GM12874 (cell line): ENCODE measurements around the gene SC5D.

Experiments
- TF ChIP-seq, protein P1 (sequence below): IDR thresholded peaks from 2 replicates; pipeline ENCODE4 v1.5.1; 2011; ENCODE audit warnings: low read depth, mild to moderate bottlenecking, control low read depth, low read length, moderate library complexity; ENCODE audit not compliant: insufficient read depth

SC5D gene

DNA sequence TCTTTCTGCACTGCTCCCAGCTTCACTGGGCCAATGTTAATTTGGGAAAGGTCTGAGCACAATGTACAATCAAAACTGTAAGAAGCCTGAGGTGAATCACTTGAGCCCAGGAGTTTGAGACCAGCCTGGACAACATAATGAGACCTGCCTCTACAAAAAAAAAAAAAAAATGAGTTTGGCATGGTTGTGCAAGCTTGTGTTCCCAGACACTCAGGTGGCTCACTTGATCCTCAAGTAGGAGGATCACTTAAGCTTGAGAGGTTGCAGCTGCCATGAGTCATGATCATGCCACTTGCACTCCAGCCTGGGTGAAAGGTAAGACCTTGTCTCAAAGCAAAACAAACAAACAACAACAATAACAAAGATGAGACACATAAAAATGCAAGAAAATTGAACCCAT lies 38.6 kb upstream of the SC5D start:
- TF ChIP-seq, protein P1, sequence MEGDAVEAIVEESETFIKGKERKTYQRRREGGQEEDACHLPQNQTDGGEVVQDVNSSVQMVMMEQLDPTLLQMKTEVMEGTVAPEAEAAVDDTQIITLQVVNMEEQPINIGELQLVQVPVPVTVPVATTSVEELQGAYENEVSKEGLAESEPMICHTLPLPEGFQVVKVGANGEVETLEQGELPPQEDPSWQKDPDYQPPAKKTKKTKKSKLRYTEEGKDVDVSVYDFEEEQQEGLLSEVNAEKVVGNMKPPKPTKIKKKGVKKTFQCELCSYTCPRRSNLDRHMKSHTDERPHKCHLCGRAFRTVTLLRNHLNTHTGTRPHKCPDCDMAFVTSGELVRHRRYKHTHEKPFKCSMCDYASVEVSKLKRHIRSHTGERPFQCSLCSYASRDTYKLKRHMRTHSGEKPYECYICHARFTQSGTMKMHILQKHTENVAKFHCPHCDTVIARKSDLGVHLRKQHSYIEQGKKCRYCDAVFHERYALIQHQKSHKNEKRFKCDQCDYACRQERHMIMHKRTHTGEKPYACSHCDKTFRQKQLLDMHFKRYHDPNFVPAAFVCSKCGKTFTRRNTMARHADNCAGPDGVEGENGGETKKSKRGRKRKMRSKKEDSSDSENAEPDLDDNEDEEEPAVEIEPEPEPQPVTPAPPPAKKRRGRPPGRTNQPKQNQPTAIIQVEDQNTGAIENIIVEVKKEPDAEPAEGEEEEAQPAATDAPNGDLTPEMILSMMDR, result no peak

DNA sequence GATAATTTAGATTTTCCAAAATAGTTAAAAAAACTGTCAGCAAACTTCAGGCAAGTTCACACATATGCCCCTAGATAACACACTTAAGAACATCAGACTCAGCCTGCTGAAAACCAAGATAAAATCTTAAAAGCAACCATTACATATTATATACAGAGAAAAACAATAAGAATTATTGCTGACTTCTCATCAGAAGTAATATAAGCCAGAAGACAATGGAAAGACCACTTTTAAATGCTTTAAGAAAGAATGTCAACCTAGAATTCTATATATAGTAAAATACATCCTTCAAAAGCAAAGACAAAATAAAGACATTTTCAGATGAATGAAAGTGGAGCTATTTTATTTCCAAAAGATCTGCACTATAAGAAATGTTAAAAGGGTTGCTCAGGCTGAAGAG lies 37.8 kb upstream of the SC5D start:
- TF ChIP-seq, protein P1, result no peak

DNA sequence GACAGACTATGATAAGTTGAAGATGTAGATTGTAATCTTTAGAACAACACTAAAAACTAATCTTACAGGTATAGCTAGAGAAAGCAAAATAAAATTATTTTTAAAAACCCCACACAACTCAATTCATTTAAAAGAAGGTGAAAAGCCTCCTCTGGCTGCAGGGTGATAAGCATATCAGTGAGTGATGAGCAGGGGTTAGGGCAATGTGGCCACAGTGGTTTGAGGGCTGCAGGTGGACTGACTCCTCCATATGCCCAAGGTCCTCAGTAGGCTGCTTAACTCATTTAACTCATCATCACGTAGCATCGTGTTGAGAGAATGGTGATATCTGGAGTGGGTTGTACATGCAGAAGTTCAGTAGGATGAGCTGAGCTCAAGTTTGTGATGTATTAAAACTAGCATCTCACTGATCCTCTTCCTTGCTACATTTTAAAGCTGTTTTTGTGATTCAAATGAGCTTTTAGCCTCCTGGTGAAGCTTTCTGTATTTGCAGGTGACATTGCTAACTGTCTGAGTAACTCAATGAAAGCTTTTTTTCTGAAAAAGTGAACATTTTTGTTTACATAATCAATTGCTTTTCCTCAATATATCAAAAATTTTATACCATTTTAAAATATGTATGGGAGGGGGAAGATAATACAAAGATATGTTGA lies 37.0 kb upstream of the SC5D start:
- TF ChIP-seq, protein P1, result no peak

DNA sequence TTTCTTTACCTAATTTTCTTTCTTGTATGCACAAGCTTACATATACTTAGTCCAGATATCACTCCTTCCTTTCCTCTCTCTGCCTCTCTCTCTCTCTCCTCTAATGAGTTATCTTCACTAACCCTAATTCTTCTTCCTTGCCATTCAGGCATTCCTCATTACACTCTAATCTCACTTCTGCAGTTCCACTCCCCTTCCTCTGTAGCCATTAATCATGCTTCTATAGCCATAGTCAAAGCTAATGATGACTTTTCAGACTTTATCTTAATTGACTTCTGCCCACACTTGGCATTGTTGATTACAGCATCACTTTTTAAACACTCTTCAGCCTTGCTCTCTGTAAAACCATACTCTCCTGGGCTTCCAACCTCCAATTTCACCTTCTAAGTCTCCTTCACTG lies 35.3 kb upstream of the SC5D start:
- TF ChIP-seq, protein P1, result no peak

DNA sequence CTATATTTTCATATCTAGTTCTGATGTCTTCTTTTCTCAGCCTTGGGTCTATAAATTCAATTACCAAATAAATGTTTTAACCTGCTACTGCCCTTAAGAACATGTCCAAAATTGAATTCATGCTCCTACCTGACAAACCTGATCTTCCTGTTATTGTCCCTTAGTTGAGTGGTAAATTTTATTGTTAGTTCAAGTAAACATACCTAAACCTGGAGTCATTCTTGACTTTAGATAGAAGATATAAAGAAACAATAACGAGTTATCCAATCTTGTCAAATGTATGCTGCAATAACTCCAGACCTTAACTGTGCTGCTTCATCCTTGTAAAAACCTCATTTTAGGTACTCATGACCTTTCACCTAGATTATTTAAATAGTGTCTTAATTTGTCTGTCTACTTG lies 34.6 kb upstream of the SC5D start:
- TF ChIP-seq, protein P1, result no peak

DNA sequence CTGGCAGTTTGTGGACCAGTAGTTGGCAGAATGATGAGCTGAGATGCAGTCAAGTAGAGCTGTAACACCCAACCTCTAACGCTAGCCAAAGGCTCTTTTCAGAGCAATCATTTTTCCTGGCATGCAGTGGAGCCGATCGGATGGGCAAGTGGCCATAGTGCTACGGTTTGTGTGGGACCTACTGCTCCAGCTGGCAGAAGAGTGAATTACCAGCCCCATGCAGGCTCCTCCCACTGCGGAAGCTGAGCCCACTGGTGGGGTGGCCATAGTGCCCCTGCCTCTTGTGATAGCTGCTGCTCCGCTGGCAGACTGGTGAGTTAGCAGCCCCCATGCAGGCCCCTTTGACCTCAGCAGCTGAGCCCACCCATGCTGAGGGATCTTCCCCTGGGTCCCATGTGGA lies 27.0 kb upstream of the SC5D start:
- TF ChIP-seq, protein P1, result no peak

DNA sequence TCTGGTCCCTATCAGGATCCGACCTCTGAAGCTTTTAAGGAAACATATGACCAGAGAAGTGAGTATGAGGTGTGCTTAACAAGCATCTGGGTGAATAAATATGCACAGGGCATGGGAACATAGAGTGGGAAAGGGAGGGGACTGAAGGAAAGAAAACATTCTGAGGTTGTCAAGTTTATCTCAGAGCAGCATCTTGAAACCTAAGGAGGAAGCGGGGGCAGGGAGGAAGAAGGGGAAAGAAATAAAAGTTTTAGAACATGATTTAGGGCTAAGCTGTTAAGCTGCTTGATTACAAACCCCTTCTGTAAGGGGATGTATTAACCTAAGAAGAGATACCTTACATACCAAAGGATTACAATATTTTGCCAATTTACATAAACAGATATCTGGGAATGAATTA lies 24.0 kb upstream of the SC5D start:
- TF ChIP-seq, protein P1, result no peak
